GM10248 (cell line): Measurements from ENCODE around the gene SFI1.
"Not testable (repeated sequence)": the region's sequence is repeated elsewhere in the genome, so short reads cannot be mapped to it uniquely, and the experiment has no call there.

Experiments used
- CTCF ChIA-PET: fragments of 300-600 bp; sonication (Branson Sonifier 250); formaldehyde crosslinking; extraction: SDS; loops from one replicate; lab custom pipeline; 2021; ENCODE audit warnings: antibody characterized with exemption; lab: Yijun Ruan, JAX
- POLR2A ChIA-PET: fragments of 350-650 bp; sonication (Branson Sonifier 250); formaldehyde crosslinking; extraction: SDS; loops from one replicate; lab custom pipeline; 2020; ENCODE audit warnings: antibody characterized with exemption; lab: Yijun Ruan, JAX
- DNase-seq: peaks from one replicate; pipeline ENCODE4 v3.0.0; 2012; ENCODE audit errors: extremely low spot score
- CTCF ChIP-seq: IDR thresholded peaks from 2 replicates; pipeline ENCODE4 v1.5.1; 2012; ENCODE audit warnings: mild to moderate bottlenecking, low read depth; ENCODE audit errors: extremely low read depth, missing control alignments, control extremely low read depth

The SFI1 gene

GRCh38 chr22:31537019-31537535 is 40.7 kb downstream of the SFI1 start:
- POLR2A ChIA-PET, result interaction anchor here (0.6 to 1.1 kb wide), 3 partner anchors 41 to 794 kb away, joined by 3 to 4 read pairs (median 3); partner anchors contain the start of gene SFI1
- DNase-seq, result peak; percentile 68
- no peak for TF ChIP-seq CTCF
- CTCF ChIA-PET, result interaction anchor here (0.7 to 2.6 kb wide), 5 partner anchors 12 to 48 kb away, joined by 3 to 9 read pairs (median 3); no protein-coding TSS in a partner anchor

- TF ChIP-seq CTCF, result no peak
- peak; percentile 52 for DNase-seq
- POLR2A ChIA-PET, result no interaction called here
- CTCF ChIA-PET, result interaction anchor here (1.1 to 2.6 kb wide), 4 partner anchors 8 to 25 kb away, joined by 3 to 9 read pairs (median 4); no protein-coding TSS in a partner anchor
These were observed 42.5 kb downstream of the SFI1 start for GRCh38 chr22:31538815-31539214.

- CTCF ChIA-PET, result interaction anchor here (1.0 kb wide), 1 partner anchor 21 kb away, joined by 6 read pairs; no protein-coding TSS in a partner anchor
- POLR2A ChIA-PET, DNase-seq: not testable (repeated sequence)
These were observed 43.8 kb downstream of the SFI1 start for GRCh38 chr22:31540166-31540565.

GRCh38 chr22:31540966-31541365 is 44.6 kb downstream of the SFI1 start:
- CTCF ChIA-PET, result interaction anchor here (1.0 kb wide), 1 partner anchor 20 kb away, joined by 6 read pairs; no protein-coding TSS in a partner anchor

GRCh38 chr22:31544481-31545480 is 48.4 kb downstream of the SFI1 start:
- ChIA-PET POLR2A (interaction anchor here (0.6 kb wide), 1 partner anchor 68 kb away, joined by 5 read pairs; no protein-coding TSS in a partner anchor), CTCF (interaction anchor here (0.9 to 3.5 kb wide), 6 partner anchors 10 to 426 kb away, joined by 3 to 16 read pairs (median 4); no protein-coding TSS in a partner anchor)
- TF ChIP-seq CTCF, result no peak
- DNase-seq, result no peak

More at GRCh38 chr22:31540966-31541365, 44.6 kb downstream of the SFI1 start:
- no peak for DNase-seq
- no peak for TF ChIP-seq CTCF
- POLR2A ChIA-PET, result no interaction called here

- TF ChIP-seq CTCF, result no peak
- ChIA-PET POLR2A (no interaction called here), CTCF (interaction anchor here (0.8 to 0.9 kb wide), 3 partner anchors 9 to 12 kb away, joined by 3 to 4 read pairs (median 3); no protein-coding TSS in a partner anchor)
- DNase-seq, result no peak
These were observed 54.6 kb downstream of the SFI1 start for GRCh38 chr22:31550871-31551370.
